Measurements from ENCODE around the gene CDH4. TPM values are rescaled to one million over a fixed set of nuclear protein-coding genes. Genes with fewer than 3 reads are reported as not detected.

Gene CDH4
- total RNA-seq, 1 experiment from 2014 or later = not detected

GRCh38 chr20:61321481-61321880 lies 69.4 kb downstream of the CDH4 start:
- in situ Hi-C loops (cut with HindIII; ENCODE audit: low pct_unique_long_range_greater_than_20kb, low sequenced_read_pairs) = no loop called here
- BruUV-seq (replicated peaks) = no TSS peak
- CTCF ChIA-PET = no interaction called here
- no peaks in the 10 kb centered on the region for H3K9me3 ChIP-seq (ENCODE audit: control insufficient read depth, insufficient read depth, low read depth, low read length)
- DNase-seq (ENCODE audit: low read depth, low spot score) (no peak), ATAC-seq (no peak)
- H3K4me1 ChIP-seq (ENCODE audit: control insufficient read depth, insufficient read depth, low read length) = no peaks in the 10 kb centered on the region
- intact Hi-C loops (cut with micrococcal nuclease; ENCODE audit: unreplicated experiment) = no loop called here
- H3K27me3 ChIP-seq (ENCODE audit: control insufficient read depth, insufficient read depth, low read length) = peaks cover 2% of the 10 kb centered on the region; the same call in 1 of the 2 replicates
- no peaks in the 10 kb centered on the region for H3K36me3 ChIP-seq (ENCODE audit: control insufficient read depth, insufficient read depth, low read length)
- TF ChIP-seq POLR2AphosphoS5 (IDR thresholded peaks at IDR 0.05; ENCODE audit: low read depth, low read length) (no peak), REST (IDR thresholded peaks at IDR 0.05; ENCODE audit: insufficient read depth in 1 of 2, low read depth in 2 of 2, low read length in 1 of 2) (no peak), CTCF (IDR thresholded peaks at IDR 0.05) (no peak), SIN3A (IDR thresholded peaks at IDR 0.05; ENCODE audit: borderline replicate concordance, insufficient read depth, low read depth, low read length) (no peak), TCF7L2 (IDR thresholded peaks at IDR 0.05; ENCODE audit: low read depth, low read length) (no peak)
- no peak overlapping the region for H3K27ac ChIP-seq (ENCODE audit: low read length)
- POLR2A ChIA-PET = no interaction called here
- H3K4me3 ChIP-seq (ENCODE audit: low read depth in 2 of 2, low read length in 2 of 2) = no peak overlapping the region

- H3K27ac ChIP-seq (ENCODE audit: low read length) = no peak overlapping the region
- TF ChIP-seq TCF7L2 (IDR thresholded peaks at IDR 0.05; ENCODE audit: low read depth, low read length) (no peak), POLR2AphosphoS5 (IDR thresholded peaks at IDR 0.05; ENCODE audit: low read depth, low read length) (no peak), SIN3A (IDR thresholded peaks at IDR 0.05; ENCODE audit: borderline replicate concordance, insufficient read depth, low read depth, low read length) (no peak)
- H3K4me3 ChIP-seq (ENCODE audit: low read depth in 2 of 2, low read length in 2 of 2) = no peak overlapping the region
- ChIA-PET POLR2A (no interaction called here), CTCF (no interaction called here)
- peaks cover 3% of the 10 kb centered on the region; the same call in 1 of the 2 replicates for H3K27me3 ChIP-seq (ENCODE audit: control insufficient read depth, insufficient read depth, low read length)
- no peak for DNase-seq (ENCODE audit: low read depth, low spot score)
- no peaks in the 10 kb centered on the region for H3K9me3 ChIP-seq (ENCODE audit: control insufficient read depth, insufficient read depth, low read depth, low read length)
- H3K36me3 ChIP-seq (ENCODE audit: control insufficient read depth, insufficient read depth, low read length) = no peaks in the 10 kb centered on the region
- in situ Hi-C loops (cut with HindIII; ENCODE audit: low pct_unique_long_range_greater_than_20kb, low sequenced_read_pairs) (no loop called here), intact Hi-C loops (cut with micrococcal nuclease; ENCODE audit: unreplicated experiment) (no loop called here)
- no peak for ATAC-seq
- H3K4me1 ChIP-seq (ENCODE audit: control insufficient read depth, insufficient read depth, low read length) = no peaks in the 10 kb centered on the region
- BruUV-seq (replicated peaks) = no TSS peak
Observed at GRCh38 chr20:61322151-61322865, 70.2 kb downstream of the CDH4 start.

- Histone ChIP-seq H3K27me3 (ENCODE audit: control insufficient read depth, insufficient read depth, low read length) (peaks cover 4% of the 10 kb centered on the region; the same call in 1 of the 2 replicates), H3K9me3 (ENCODE audit: control insufficient read depth, insufficient read depth, low read depth, low read length) (no peaks in the 10 kb centered on the region), H3K4me3 (ENCODE audit: low read depth in 2 of 2, low read length in 2 of 2) (no peak overlapping the region), H3K4me1 (ENCODE audit: control insufficient read depth, insufficient read depth, low read length) (no peaks in the 10 kb centered on the region), H3K36me3 (ENCODE audit: control insufficient read depth, insufficient read depth, low read length) (no peaks in the 10 kb centered on the region), H3K27ac (ENCODE audit: low read length) (no peak overlapping the region)
- no peak for TF ChIP-seq CTCF (IDR thresholded peaks at IDR 0.05)
- no TSS peak for BruUV-seq (replicated peaks)
- DNase-seq (ENCODE audit: low read depth, low spot score) (no peak), ATAC-seq (no peak)
- ChIA-PET POLR2A (no interaction called here), CTCF (no interaction called here)
- in situ Hi-C loops (cut with HindIII; ENCODE audit: low pct_unique_long_range_greater_than_20kb, low sequenced_read_pairs) = no loop called here
- intact Hi-C loops (cut with micrococcal nuclease; ENCODE audit: unreplicated experiment) = no loop called here
Observed at GRCh38 chr20:61324906-61325305, 72.8 kb downstream of the CDH4 start.
